GM13976 (cell line): ENCODE data around the gene KLK8.

Experiments
- DNase-seq: peaks from one replicate; pipeline ENCODE4 v3.0.0; 2012; ENCODE audit warnings: low spot score
- in situ Hi-C: fragments of 300-500 bp; cut with MboI; formaldehyde crosslinking; loops from one replicate; pipeline ENCODE4 v1.12.0; 2022; ENCODE audit warnings: low sequenced_read_pairs, mixed read lengths, inconsistent platforms; ENCODE audit not compliant: unreplicated experiment
- TF ChIP-seq, protein P1 (sequence below): IDR thresholded peaks from 2 replicates; pipeline ENCODE4 v1.5.1; 2012; ENCODE audit warnings: borderline replicate concordance, mild to moderate bottlenecking; ENCODE audit not compliant: insufficient read depth; ENCODE audit errors: extremely low read depth, missing control alignments, control extremely low read depth

KLK8 gene

GRCh38 chr19:51003316-51003715, 1.9 kb upstream of the KLK8 start:
- DNase-seq, result no peak
- TF ChIP-seq, protein P1, sequence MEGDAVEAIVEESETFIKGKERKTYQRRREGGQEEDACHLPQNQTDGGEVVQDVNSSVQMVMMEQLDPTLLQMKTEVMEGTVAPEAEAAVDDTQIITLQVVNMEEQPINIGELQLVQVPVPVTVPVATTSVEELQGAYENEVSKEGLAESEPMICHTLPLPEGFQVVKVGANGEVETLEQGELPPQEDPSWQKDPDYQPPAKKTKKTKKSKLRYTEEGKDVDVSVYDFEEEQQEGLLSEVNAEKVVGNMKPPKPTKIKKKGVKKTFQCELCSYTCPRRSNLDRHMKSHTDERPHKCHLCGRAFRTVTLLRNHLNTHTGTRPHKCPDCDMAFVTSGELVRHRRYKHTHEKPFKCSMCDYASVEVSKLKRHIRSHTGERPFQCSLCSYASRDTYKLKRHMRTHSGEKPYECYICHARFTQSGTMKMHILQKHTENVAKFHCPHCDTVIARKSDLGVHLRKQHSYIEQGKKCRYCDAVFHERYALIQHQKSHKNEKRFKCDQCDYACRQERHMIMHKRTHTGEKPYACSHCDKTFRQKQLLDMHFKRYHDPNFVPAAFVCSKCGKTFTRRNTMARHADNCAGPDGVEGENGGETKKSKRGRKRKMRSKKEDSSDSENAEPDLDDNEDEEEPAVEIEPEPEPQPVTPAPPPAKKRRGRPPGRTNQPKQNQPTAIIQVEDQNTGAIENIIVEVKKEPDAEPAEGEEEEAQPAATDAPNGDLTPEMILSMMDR, result no peak
- in situ Hi-C loops, result no loop called here

GRCh38 chr19:51002542-51003311, 1.3 kb upstream of the KLK8 start:
- in situ Hi-C loops, result no loop called here
- peak; percentile 60 for DNase-seq
- TF ChIP-seq, protein P1, result no peak

DNA sequence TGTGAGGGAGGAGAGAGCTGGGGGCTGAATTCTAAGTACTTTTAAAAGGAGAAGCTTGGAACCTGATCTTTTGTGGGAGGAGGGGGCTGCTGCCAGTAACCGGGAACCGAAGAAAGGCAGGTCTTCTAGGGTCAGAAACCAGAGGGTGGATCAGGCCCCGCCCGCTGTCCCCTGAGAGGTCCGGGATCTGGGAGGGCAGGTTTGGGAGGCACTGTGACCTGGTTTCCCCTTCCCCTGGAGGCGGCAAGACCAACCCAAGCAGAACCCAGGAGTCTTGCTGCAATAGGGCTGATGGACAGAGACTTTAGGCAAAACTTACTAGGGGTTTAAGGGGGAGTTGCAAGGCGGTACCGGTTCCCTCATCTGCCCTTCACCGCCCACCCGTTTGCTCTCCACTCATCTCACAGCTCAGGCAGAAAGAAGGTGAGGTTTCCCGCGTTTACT, 707 bp upstream of the KLK8 start:
- in situ Hi-C loops, result no loop called here
- DNase-seq, result no peak
- TF ChIP-seq, protein P1, result no peak

GRCh38 chr19:51000981-51001380, 423 bp downstream of the KLK8 start:
- in situ Hi-C loops, result no loop called here
- TF ChIP-seq, protein P1, result no peak
- no peak for DNase-seq

GRCh38 chr19:51000426-51000825, 978 bp downstream of the KLK8 start:
- TF ChIP-seq, protein P1, result no peak
- in situ Hi-C loops, result no loop called here
- DNase-seq, result no peak

DNA sequence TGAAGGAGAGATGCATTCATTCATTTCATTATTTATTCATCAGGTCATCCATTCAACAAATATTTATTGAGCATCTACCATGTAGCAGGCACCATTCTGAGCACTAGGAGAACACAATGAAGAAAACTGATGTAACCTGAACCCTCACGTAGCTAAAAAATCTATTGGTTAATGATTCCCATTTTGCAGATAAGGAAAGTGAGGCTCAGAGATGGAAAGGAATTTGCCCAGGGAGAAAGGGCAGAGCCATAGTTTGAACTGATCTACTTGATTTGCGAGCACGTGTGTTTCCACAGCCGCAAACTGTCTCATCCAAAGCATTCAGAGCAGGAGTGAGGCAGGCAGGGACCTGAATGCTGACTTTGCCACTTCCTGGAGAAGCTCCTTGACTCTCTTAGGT, 2.7 kb downstream of the KLK8 start:
- in situ Hi-C loops, result no loop called here
- DNase-seq, result no peak
- TF ChIP-seq, protein P1, result no peak

DNA sequence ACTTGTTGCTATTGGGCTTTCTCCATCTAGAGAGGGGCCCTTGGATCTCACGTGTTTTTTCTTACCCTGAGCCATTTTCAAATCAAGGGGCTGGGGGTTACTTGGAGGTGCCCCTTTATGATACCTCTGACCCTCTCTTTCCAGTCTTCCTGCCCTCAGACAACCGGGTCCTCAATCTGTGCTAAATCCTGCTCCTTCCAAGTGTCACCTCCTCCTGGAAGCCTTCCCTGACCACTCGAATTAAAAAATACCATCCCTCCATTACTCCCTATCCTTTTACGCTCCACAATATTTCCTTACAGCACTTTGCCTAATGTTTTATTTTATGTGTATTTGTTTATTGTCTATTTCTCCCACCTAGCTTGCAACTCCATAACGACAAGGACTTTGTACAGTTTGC, 3.3 kb downstream of the KLK8 start:
- TF ChIP-seq, protein P1, result no peak
- no peak for DNase-seq
- in situ Hi-C loops, result no loop called here
